Testis (tissue), 2 donors: ENCODE results near the gene RAB22A.

ENCODE experiments used
- POLR2A ChIP-seq: fragments of 450-650 bp; IDR thresholded peaks from one replicate; pipeline ENCODE4 v1.6.1; 2017; ENCODE audit warnings: antibody characterized with exemption, mild to moderate bottlenecking, moderate library complexity
- TF ChIP-seq, protein P1 (sequence below), 3 experiments: fragments of 450-650 bp in 2 of 3; fragments of 200-600 bp in 1 of 3; sonication (generic) in 1 of 3; IDR thresholded peaks; one replicate each; pipeline ENCODE4 v1.5.1; 2016 to 2019; ENCODE audit warnings: antibody characterized with exemption in 3 of 3, mild to moderate bottlenecking in 2 of 3, moderate library complexity in 1 of 3

DNA sequence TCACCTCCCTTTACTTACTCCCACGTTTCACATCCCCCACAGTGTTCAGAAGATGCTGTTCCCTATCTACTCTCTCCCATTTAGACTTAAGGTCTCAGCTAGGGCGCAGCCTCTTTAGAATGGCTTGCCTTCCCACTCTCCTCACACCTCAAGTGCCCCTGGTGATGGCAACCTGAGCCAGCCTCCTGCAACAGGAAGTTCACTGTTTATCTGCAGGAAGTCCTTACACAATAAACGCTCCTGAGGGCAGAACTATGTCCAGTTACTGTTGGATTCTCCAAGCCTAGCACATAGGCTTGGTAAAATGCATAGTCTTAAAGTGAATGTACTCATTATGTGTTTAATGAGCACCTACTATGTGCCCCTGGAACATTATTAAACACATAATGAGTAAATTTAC is 21.9 kb upstream of the RAB22A start:
- TF ChIP-seq, protein P1, sequence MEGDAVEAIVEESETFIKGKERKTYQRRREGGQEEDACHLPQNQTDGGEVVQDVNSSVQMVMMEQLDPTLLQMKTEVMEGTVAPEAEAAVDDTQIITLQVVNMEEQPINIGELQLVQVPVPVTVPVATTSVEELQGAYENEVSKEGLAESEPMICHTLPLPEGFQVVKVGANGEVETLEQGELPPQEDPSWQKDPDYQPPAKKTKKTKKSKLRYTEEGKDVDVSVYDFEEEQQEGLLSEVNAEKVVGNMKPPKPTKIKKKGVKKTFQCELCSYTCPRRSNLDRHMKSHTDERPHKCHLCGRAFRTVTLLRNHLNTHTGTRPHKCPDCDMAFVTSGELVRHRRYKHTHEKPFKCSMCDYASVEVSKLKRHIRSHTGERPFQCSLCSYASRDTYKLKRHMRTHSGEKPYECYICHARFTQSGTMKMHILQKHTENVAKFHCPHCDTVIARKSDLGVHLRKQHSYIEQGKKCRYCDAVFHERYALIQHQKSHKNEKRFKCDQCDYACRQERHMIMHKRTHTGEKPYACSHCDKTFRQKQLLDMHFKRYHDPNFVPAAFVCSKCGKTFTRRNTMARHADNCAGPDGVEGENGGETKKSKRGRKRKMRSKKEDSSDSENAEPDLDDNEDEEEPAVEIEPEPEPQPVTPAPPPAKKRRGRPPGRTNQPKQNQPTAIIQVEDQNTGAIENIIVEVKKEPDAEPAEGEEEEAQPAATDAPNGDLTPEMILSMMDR (IDR thresholded peaks at IDR 0.05) = no peak
- TF ChIP-seq POLR2A = no peak
